A549 (cell line): ENCODE data around the gene SLC2A13. TPM values are rescaled to one million over a fixed set of nuclear protein-coding genes. Genes with fewer than 3 reads are reported as not detected.

Experiments used
- ATAC-seq, 2 experiments: fragments of 200-7000 bp in 1 of 2; fragments of >200 bp in 1 of 2; cut with Nextera tagmentation in 1 of 2; cut with Tn5 transposase in 1 of 2; 3 replicates each; pipeline versions ENCODE4 v1.8.0 to v1.9.1; 2018 to 2020; ENCODE audit warnings: mild to moderate bottlenecking in 1 of 2, moderate library complexity in 1 of 2
- CTCF ChIA-PET: fragments of 300-600 bp; sonication (Branson Sonifier 250); formaldehyde crosslinking; extraction: SDS; loops from one replicate; lab custom pipeline; 2021; ENCODE audit warnings: antibody characterized with exemption, inconsistent platforms; lab: Yijun Ruan, JAX
- POLR2A ChIA-PET: fragments of 350-600 bp; formaldehyde crosslinking; extraction: SDS; loops from one replicate; lab custom pipeline; 2021; ENCODE audit warnings: antibody characterized with exemption, inconsistent platforms; lab: Yijun Ruan, JAX
- DNase-seq, 2 experiments: peaks; one replicate each; pipeline versions ENCODE4 v3.0.0 to v3.0.0-alpha.2; 2011 to 2016; ENCODE audit warnings: low read depth in 1 of 2, low spot score in 1 of 2
- FAIRE-seq: peaks from 2 replicates; lab custom pipeline; 2011; peaks lifted over from hg19 to GRCh38; lab: Jason Lieb, UNC
- H3K27ac ChIP-seq, 2 experiments: fragments of >200 bp; sonication (Bioruptor Twin); formaldehyde crosslinking; 3 replicates each; pipeline ENCODE4 v1.5.1; 2016 to 2017
- H3K4me1 ChIP-seq: fragments of >200 bp; sonication (Bioruptor Twin); formaldehyde crosslinking; 3 replicates; pipeline ENCODE4 v1.6.1; 2016
- H3K4me2 ChIP-seq: fragments of >200 bp; sonication (Bioruptor Twin); formaldehyde crosslinking; 3 replicates; pipeline ENCODE4 v1.6.1; 2016
- H3K4me3 ChIP-seq: fragments of >200 bp; sonication (Bioruptor Twin); formaldehyde crosslinking; 3 replicates; pipeline ENCODE4 v1.5.1; 2016
- H3K9me3 ChIP-seq: fragments of >200 bp; sonication (Bioruptor Twin); formaldehyde crosslinking; 3 replicates; pipeline ENCODE4 v1.6.1; 2016
- ATOH8 ChIP-seq: fragments of 250-450 bp; sonication (Bioruptor Pico); IDR thresholded peaks from 2 replicates; pipeline ENCODE4 v1.5.0; 2020; ENCODE audit warnings: low read depth, mild to moderate bottlenecking, moderate library complexity
- BCL3 ChIP-seq: fragments of >200 bp; sonication (Bioruptor Twin); formaldehyde crosslinking; IDR thresholded peaks from 3 replicates; pipeline ENCODE4 v1.6.1; 2016
- CBX8 ChIP-seq: fragments of 200-600 bp; sonication (generic); IDR thresholded peaks from 2 replicates; pipeline ENCODE4 v1.6.1; 2016
- CHD2 ChIP-seq: fragments of 150-350 bp; IDR thresholded peaks from 2 replicates; pipeline ENCODE4 v1.6.1; 2014; ENCODE audit warnings: low read length; ENCODE audit not compliant: partially characterized antibody
- E2F6 ChIP-seq: IDR thresholded peaks from 2 replicates; pipeline ENCODE4 v1.6.1; 2012; ENCODE audit warnings: low read depth, borderline replicate concordance
- EP300 ChIP-seq, 2 experiments: fragments of >200 bp; sonication (Bioruptor Twin); formaldehyde crosslinking; IDR thresholded peaks; 2 replicates in 1 of 2; 3 replicates in 1 of 2; pipeline ENCODE4 v1.6.1; 2016 to 2017
- ESRRA ChIP-seq: fragments of 150-350 bp; IDR thresholded peaks from 2 replicates; pipeline ENCODE4 v1.6.1; 2014; ENCODE audit warnings: mild to moderate bottlenecking, low read length, borderline replicate concordance
- GATA3 ChIP-seq: IDR thresholded peaks from 2 replicates; pipeline ENCODE4 v1.6.1; 2012; ENCODE audit warnings: borderline replicate concordance
- HES2 ChIP-seq: fragments of >200 bp; sonication (Bioruptor Twin); formaldehyde crosslinking; IDR thresholded peaks from 2 replicates; pipeline ENCODE4 v1.6.1; 2016
- HMGXB4 ChIP-seq: fragments of 250-450 bp; sonication (Bioruptor Pico); IDR thresholded peaks from 2 replicates; pipeline ENCODE4 v1.5.0; 2021; ENCODE audit warnings: mild to moderate bottlenecking, moderate library complexity, borderline replicate concordance
- HOXA7 ChIP-seq: fragments of 250-450 bp; sonication (Bioruptor Pico); IDR thresholded peaks from 2 replicates; pipeline ENCODE4 v1.5.0; 2020; ENCODE audit warnings: mild to moderate bottlenecking, moderate library complexity
- HOXB13 ChIP-seq: fragments of 250-450 bp; sonication (Bioruptor Pico); IDR thresholded peaks from 2 replicates; pipeline ENCODE4 v1.5.0; 2020; ENCODE audit warnings: low read depth, mild to moderate bottlenecking, moderate library complexity
- JUN ChIP-seq, 2 experiments: fragments of >200 bp; sonication (Bioruptor Twin); formaldehyde crosslinking; IDR thresholded peaks; 2 replicates in 1 of 2; 3 replicates in 1 of 2; pipeline ENCODE4 v1.6.1; 2016 to 2017
- JUNB ChIP-seq: fragments of >200 bp; sonication (Bioruptor Twin); formaldehyde crosslinking; IDR thresholded peaks from 2 replicates; pipeline ENCODE4 v1.6.1; 2016
- KDM1A ChIP-seq: fragments of 200-600 bp; sonication (generic); IDR thresholded peaks from 2 replicates; pipeline ENCODE4 v1.6.1; 2016; ENCODE audit warnings: low read depth, mild to moderate bottlenecking
- KDM5A ChIP-seq: fragments of 200-600 bp; sonication (generic); IDR thresholded peaks from 2 replicates; pipeline ENCODE4 v1.6.1; 2016; ENCODE audit warnings: antibody characterized with exemption, mild to moderate bottlenecking
- MAFK ChIP-seq: fragments of 450-650 bp; IDR thresholded peaks from 2 replicates; pipeline ENCODE4 v1.6.1; 2014; ENCODE audit not compliant: partially characterized antibody
- MAX ChIP-seq: IDR thresholded peaks from 2 replicates; pipeline ENCODE4 v1.6.1; 2012
- MAZ ChIP-seq: fragments of 150-350 bp; IDR thresholded peaks from 2 replicates; pipeline ENCODE4 v1.6.1; 2014; ENCODE audit warnings: antibody characterized with exemption, low read depth, low read length, borderline replicate concordance
- POLR2A ChIP-seq: IDR thresholded peaks from 2 replicates; pipeline ENCODE4 v1.6.1; 2012; ENCODE audit warnings: mild to moderate bottlenecking, low read length
- RFX5 ChIP-seq: fragments of 450-650 bp; IDR thresholded peaks from 2 replicates; pipeline ENCODE4 v1.7.1; 2014; ENCODE audit warnings: antibody characterized with exemption, mild to moderate bottlenecking, moderate library complexity
- RNF2 ChIP-seq: fragments of 200-600 bp; sonication (generic); IDR thresholded peaks from 2 replicates; pipeline ENCODE4 v1.6.1; 2016; ENCODE audit warnings: low read depth, mild to moderate bottlenecking, antibody characterized with exemption, moderate library complexity, borderline replicate concordance
- SMC3 ChIP-seq: fragments of >200 bp; sonication (Bioruptor Twin); formaldehyde crosslinking; IDR thresholded peaks from 3 replicates; pipeline ENCODE4 v1.6.1; 2018; ENCODE audit warnings: inconsistent platforms
- USF2 ChIP-seq: fragments of 450-650 bp; IDR thresholded peaks from 2 replicates; pipeline ENCODE4 v1.6.1; 2014; ENCODE audit warnings: antibody characterized with exemption
- ZC3H11A ChIP-seq: fragments of 450-650 bp; IDR thresholded peaks from 2 replicates; pipeline ENCODE4 v1.6.1; 2014; ENCODE audit warnings: antibody characterized with exemption, mild to moderate bottlenecking
- ZFP36 ChIP-seq: fragments of 450-650 bp; IDR thresholded peaks from 2 replicates; pipeline ENCODE4 v1.6.1; 2014; ENCODE audit warnings: borderline replicate concordance; ENCODE audit not compliant: partially characterized antibody
- ZSCAN20 ChIP-seq: fragments of 250-450 bp; sonication (Bioruptor Pico); IDR thresholded peaks from 2 replicates; pipeline ENCODE4 v1.8.0; 2022; ENCODE audit warnings: mild to moderate bottlenecking, moderate library complexity
- WGBS: methylation state at CpG from one replicate; pipeline ENCODE4 v1.1.6; 2017; ENCODE audit errors: missing lambda C conversion rate; 5-methylcytosine and 5-hydroxymethylcytosine counted together
- polyA plus RNA-seq, 4 experiments: library from polyadenylated mRNA; depleted of rRNA in 3 of 4; stranded (reverse); fragments of >200 nt; fragmentation: RNase III in 1 of 4; extraction: RNeasy Plus Mini Kit Qiagen cat#74134 plus additional on column Dnase treatment in 1 of 4; gene quantifications; 2 replicates in 3 of 4; 3 replicates in 1 of 4; pipeline ENCODE4 v1.2.3, GENCODE V29; 2011 to 2017

The SLC2A13 gene
- polyA plus RNA-seq, 2 of the 4 experiments (the other 2 are of a cell fraction): 4.5 to 8.2 TPM

GRCh38 chr12:39780411-39780912 lies 325.4 kb downstream of the SLC2A13 start (continued):
- no peak for TF ChIP-seq USF2
- no peak for TF ChIP-seq RFX5

- Histone ChIP-seq H3K4me3 (no peak overlapping the region), H3K4me2 (no peak overlapping the region), H3K4me1 (no peaks in the 10 kb centered on the region), H3K27ac (no peak overlapping the region), H3K9me3 (no peaks in the 10 kb centered on the region)
- ChIA-PET CTCF (no interaction called here), POLR2A (no interaction called here)
- TF ChIP-seq RNF2: no peak
- TF ChIP-seq CHD2: no peak
- no peak for TF ChIP-seq ATOH8 (CRISPR knock-in tag)
- no peak for TF ChIP-seq KDM1A
- TF ChIP-seq ZFP36: no peak
- TF ChIP-seq ZC3H11A: no peak
- no peak for TF ChIP-seq USF2
- TF ChIP-seq JUN (IDR thresholded peaks at IDR 0.05): no peak
- TF ChIP-seq GATA3: no peak
- TF ChIP-seq ESRRA: no peak
- no peak for TF ChIP-seq MAX
- TF ChIP-seq JUNB: no peak
- TF ChIP-seq SMC3: no peak
- no peak for TF ChIP-seq EP300 (IDR thresholded peaks at IDR 0.05)
- TF ChIP-seq HOXB13 (CRISPR knock-in tag): no peak
- no peak for TF ChIP-seq ZSCAN20
- TF ChIP-seq CBX8: no peak
- TF ChIP-seq E2F6: no peak
- WGBS: 75% methylated on average over 5 of the region's 5 CpGs
- FAIRE-seq: no peak
- no peak for DNase-seq
- ATAC-seq: no peak
These were observed 326.0 kb downstream of the SLC2A13 start for GRCh38 chr12:39779768-39780340.

GRCh38 chr12:39777465-39777864 lies 328.4 kb downstream of the SLC2A13 start:
- Histone ChIP-seq H3K4me2 (no peak overlapping the region), H3K27ac (no peak overlapping the region), H3K9me3 (no peaks in the 10 kb centered on the region), H3K4me3 (no peak overlapping the region), H3K4me1 (no peaks in the 10 kb centered on the region)
- ChIA-PET POLR2A (no interaction called here), CTCF (no interaction called here)
- no peak for ATAC-seq
- FAIRE-seq: no peak
- no peak for DNase-seq
- 63% methylated on average over 11 of the region's 11 CpGs for WGBS
- TF ChIP-seq MAFK: no peak
- no peak for TF ChIP-seq HES2
- no peak for TF ChIP-seq E2F6
- TF ChIP-seq KDM5A: no peak
- TF ChIP-seq POLR2A: no peak
- no peak for TF ChIP-seq JUNB
- no peak for TF ChIP-seq HOXA7 (CRISPR knock-in tag)
- TF ChIP-seq BCL3: no peak
- no peak for TF ChIP-seq ESRRA
- no peak for TF ChIP-seq HMGXB4 (CRISPR knock-in tag)
- no peak for TF ChIP-seq ATOH8 (CRISPR knock-in tag)
- no peak for TF ChIP-seq SMC3
- no peak for TF ChIP-seq ZSCAN20
- TF ChIP-seq MAZ: no peak
- TF ChIP-seq EP300 (IDR thresholded peaks at IDR 0.05): no peak
- TF ChIP-seq KDM1A: no peak
